GM18517 (cell line): Measurements from ENCODE around the gene ARF1.
"Not testable (repeated sequence)": the region's sequence is repeated elsewhere in the genome, so short reads cannot be mapped to it uniquely, and the experiment has no call there.

ENCODE experiments used
- ATAC-seq: cut with Tn5 transposase; IDR thresholded peaks from one replicate; pipeline ENCODE4 v1.9.1; 2021; ENCODE audit warnings: mild to moderate bottlenecking, moderate library complexity; ENCODE audit not compliant: unreplicated experiment

Gene ARF1

GRCh38 chr1:228100822-228101613 is 18.5 kb downstream of the ARF1 start:
- ATAC-seq: no peak

DNA sequence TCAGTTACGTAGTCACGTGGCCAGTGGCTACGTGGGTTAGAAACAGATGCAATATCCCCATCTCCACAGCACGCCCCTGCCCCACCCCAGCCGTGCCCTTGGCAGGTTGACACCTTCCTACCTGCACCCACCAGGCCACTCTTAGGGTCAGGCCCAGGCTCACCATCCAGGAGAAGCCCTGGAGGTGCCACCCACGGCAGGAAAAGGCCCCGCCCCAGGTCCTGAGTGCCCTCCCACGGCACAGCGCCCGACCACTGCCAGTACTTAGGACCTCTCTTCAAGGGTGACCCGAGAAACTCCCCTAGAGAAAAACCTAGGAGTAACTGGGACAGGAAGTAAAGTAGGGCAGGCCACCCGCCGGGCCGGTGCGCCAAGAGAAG is 19.1 kb downstream of the ARF1 start:
- ATAC-seq: no peak

DNA sequence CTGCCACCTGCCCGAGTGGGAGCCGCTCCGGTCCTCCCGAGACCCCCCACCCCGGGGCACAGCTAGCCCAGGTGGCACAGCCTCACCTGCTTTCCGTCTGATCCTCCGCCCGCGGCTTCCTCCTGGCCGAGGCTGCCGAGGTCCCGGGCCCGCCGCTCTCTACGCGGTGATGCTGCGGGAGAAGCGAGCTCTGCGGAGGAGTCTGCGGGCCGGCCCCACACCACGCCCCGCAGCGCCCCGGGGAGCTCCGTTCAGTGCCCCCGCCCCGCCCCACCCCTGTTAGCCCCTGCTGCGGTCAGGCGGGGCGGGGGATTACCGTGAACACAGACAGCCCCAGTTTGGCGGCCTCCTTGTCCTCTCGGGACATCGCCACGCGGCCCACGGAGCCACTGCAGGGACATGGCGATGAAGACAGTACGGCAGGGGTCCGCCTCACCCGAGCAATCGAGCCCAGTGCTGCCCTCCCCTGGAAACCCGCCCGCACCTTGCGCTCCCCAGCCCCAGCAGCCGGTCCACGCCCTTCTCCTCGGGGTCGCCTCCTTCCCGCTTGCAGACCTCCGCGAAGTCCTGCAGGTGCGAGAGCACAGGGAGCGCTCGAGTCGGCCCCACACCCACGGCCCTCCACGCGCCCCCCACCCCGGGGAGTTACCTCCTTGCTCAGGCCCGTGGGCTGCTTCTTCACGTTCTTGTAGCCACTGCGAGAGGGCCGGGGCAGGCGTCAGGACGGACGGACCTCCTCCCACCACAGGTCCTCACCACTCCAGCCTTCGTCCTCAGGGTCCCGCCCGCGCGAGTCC is 19.7 kb downstream of the ARF1 start:
- ATAC-seq: no peak

DNA sequence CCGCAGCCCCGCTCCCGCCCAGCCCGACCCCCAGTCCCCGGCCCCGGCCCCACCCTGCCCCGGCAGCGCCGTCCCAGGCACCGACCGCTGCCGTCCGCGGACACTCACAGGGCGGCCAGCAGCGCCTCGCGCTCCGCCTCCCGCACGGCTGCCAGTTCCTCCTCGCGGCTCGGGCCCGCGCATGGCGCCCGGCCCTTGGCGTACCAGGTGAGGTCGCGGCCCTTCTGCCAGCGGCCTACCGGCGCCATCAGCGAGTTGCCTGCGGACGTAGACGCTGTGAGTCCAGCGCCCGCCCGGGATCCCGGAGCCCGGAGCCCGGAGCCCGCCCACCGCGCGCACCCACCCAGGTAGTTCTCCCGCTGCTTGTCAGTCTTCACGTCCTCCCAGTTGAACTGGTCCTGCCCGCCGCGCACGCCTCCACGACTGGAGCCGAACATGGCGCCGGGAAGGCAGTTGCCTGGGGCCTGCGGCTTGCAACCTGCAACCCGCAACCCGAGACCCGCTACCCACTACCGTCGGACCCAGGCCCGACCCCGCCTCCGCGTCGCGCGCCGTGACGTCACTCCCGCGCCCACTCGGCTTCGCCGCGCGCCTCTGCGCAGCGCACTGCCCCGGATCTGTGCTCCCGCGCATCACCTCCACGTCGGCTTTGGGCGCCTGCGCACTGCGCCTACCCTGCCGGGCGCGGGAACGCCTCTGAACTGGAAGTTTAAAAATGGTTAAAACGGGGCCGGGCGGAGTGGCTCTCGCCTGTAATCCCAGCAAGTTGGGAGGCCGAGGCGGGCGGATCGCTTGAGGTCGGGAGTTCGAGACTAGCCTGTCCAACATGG is 20.5 kb downstream of the ARF1 start, which contains the start of gene C1orf35:
TSS of gene C1orf35 (minus strand) at position 535 of the 830 bp plus-strand sequence. CDS start at position 437, 98 bp downstream.
- ATAC-seq: peak; percentile 61

DNA sequence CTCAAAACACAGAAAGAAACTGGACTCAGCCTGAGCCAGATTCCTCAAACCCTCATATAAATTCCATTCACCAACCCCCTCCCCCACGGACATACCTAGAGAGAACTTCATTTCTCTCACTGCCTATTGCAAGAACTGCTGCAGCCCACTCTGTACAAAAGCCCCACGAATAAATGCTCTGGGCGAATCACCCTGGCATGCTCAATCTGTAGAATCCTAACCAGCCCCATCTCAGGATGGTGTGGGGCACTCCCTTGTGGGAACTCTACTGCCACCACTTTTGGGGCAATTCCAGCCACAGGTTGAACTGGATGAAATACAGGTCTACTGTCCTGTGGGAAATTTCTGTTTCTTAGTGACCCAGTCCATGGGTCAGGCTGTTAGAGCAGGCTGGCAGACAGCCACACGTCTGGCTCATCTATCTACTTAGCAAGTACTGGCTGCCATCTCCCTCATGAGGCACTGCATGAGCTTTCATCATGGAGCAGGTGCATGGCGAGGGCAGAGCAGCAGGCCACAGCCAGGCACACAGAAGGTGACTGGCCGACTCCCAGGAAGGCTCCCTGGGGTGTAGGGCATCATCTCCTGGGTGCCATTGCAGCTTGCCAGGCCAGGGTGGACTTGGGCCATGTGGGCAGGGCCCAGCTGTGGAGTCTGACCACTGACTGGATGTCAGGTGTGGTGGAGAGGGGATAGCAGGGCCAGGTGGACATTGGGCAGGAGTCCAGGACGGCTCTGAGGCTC is 22.2 kb downstream of the ARF1 start:
- ATAC-seq: no peak

DNA sequence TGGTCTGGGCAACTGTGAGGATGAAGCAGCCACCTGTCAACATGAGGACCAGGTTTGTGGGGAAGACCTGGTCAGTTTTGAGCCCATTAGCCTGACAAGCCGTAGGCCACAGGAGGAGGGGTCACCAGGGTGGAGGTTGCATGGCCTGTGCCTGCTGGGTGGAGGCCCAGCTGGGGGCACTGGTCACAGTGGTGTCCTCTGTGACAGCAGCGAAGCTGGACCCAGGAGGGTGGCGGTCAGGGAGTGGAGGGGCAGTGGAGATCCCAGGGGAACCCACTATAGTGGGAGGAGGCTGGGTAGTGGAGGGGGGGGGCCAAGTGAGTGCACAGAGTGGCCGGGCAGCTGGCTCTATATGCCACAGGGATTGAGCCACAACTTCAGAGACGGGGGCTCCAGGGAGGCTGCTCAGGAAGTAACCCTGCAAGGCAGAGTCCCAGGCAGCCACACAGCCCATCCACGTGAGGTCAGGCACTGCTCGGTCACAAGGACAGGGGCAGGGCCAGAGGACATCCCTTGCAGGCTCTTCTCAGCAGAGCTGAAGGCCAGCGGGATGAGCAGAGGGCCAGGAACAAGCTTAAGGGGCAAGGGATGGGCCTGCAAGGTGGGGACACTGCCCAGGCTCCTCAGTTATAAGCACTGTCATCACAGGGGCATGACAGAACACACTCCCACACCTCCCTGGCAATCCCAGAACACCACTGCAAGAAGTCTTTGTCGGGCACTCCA is 22.9 kb downstream of the ARF1 start:
- no peak for ATAC-seq

GRCh38 chr1:228105996-228106799 is 23.7 kb downstream of the ARF1 start:
- ATAC-seq: no peak

DNA sequence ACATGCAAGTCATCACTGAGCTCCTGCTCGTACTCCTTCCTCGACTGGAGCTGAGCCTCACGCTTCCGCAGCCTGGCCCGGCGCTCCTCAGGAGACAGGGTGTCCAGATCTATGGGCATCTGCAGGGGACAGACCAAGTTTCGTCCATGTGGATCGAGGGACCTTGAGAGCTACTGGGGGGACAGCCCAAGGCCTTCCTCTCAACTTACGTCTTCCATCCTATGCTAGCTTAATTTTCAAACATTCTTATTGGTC is 24.2 kb downstream of the ARF1 start:
- no peak for ATAC-seq

DNA sequence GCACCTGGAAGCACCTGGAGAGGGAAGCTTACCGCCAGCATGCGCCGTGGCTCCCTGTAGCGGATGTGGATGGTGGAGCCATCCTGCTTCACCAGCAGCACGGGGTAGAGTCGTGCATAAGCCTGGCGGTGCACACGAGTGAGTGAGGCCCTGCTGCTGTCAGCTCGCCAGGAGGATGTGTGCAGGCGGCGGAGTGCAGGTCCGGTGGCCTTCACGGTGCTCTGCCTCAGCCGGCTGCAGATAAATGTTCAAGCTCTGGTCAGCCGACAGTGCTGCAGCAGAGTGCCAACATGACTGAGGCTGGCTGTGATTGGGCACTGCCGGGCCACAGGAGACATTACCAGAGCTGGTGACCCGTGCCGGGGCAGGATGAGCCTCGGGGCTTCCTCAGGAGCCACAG is 25.1 kb downstream of the ARF1 start:
- no peak for ATAC-seq

DNA sequence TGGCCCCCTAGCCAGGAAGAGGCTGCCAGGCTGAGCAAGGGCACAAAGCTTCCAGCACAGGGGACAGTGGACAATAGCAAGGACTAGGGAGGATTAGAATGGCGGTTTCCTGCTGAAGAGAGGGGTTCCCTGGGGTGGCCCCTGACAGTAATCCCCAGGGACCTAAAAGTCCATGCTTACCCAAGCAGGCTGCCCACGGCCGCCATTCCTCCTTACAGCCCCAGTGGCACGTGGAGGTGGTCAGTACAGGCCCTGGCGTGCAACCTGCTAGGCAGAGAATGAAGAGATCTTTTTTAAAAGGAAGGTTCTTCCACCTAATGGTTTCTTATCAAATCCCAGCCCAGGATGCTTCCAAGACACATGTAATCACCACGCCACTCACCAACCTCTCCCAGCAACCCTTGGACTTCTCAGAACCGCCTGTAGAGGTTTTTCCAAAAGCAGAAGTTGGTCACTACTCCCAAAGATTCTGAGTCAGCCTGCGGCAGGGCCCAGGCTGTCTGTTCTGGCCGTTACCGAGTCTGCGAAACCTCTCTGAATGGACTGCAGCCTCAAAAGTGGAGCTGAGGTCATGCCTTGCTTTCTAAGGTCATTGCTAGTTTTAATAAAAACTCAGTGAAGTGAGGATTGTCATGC is 25.7 kb downstream of the ARF1 start:
- no peak for ATAC-seq

- no peak for ATAC-seq
Measured at GRCh38 chr1:228108742-228109072, 26.2 kb downstream of the ARF1 start.

GRCh38 chr1:228109073-228109961 is 26.8 kb downstream of the ARF1 start, which contains the start of gene MRPL55:
TSS of gene MRPL55 (minus strand) at chr1:228109299. CDS start at chr1:228108260, 1,039 bp downstream.
- peak; percentile 89 for ATAC-seq

- ATAC-seq: no peak
Measured at GRCh38 chr1:228109962-228110488, 27.5 kb downstream of the ARF1 start.

DNA sequence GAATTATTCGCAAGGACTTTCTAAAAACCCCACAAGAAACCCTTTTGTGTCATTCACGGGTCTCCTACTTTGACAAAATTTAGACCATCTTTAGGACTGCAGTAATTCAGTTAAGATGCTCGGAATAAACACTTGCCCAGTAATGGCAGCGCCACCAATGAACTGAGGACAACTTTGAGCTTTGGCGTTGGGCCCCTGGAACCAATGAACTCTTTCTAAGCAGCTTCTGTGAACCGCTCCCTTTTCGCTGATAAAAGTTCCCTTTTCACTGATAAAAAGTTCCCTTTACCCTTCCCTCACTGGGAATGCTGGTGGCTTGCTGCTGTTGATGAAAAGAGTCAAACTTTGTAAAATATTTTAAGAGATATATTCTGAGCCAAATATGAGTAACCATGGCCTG is 28.0 kb downstream of the ARF1 start:
- no peak for ATAC-seq

GRCh38 chr1:228111315-228111714 is 28.8 kb downstream of the ARF1 start:
- not testable (repeated sequence) for ATAC-seq

- no peak for ATAC-seq
Measured at GRCh38 chr1:228112167-228112566, 29.7 kb downstream of the ARF1 start.

DNA sequence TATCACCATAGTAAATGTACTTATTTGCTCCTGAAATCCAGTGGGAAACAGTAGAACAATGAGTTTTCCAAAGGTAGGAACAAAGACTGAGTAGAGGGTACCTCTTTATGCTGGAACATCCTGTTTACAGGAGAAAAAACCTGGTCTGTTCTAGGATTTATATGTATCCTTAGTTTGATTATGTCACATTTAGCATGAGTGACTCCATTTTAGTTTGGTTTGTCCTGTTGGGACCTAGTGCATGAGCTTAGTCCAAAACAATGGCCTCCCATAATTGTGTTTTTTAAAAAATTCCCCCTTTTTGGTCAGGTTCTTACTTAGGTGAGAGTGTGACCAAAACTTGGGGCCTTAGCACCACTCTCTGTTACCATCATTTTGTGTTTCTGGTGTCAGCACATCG is 30.1 kb downstream of the ARF1 start:
- ATAC-seq: no peak

GRCh38 chr1:228114827-228115226 is 32.3 kb downstream of the ARF1 start:
- no peak for ATAC-seq
